GM18519 (cell line): ENCODE data around the gene SCARB1.

Source experiments
- ATAC-seq: cut with Tn5 transposase; IDR thresholded peaks from one replicate; pipeline ENCODE4 v1.9.1; 2021; ENCODE audit warnings: mild to moderate bottlenecking, moderate library complexity; ENCODE audit not compliant: unreplicated experiment, low FRiP score

Gene SCARB1

GRCh38 chr12:124866195-124866882, 2.7 kb upstream of the SCARB1 start:
- no peak for ATAC-seq

GRCh38 chr12:124865728-124866127, 2.1 kb upstream of the SCARB1 start:
- no peak for ATAC-seq

- no peak for ATAC-seq
Measured at GRCh38 chr12:124864326-124864752, 675 bp upstream of the SCARB1 start.

DNA sequence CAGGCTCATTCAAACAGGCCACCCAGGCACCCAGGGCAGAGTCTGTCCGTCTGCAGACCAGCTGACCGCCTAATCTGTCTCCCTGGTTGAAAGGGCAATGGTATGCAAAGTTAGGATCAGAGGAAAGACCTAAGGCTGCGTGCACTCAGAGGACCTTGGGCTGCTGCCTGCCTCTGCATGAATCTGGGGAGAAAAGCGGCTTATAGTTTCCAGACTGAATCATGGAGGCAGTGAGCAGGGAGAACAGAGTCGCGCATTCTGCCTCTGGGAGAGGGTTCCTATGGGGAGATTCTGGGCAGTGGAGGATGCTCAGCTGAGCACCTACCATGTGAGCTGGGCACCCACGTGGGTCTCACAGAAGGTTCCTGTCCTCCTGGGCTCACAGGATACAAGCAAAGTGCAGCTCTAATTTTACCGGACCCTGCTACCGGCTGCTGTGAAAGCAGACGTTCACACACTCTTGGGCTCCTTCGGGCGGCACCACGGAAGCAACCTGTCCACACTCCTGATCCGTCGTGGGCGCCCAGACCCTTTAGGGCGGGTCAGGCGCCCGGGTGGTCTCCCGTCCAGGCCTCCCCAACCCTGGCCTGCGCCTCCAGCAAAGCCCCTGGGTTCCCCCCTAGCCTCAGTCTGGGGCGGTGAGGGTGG, 772 bp downstream of the SCARB1 start:
- peak; percentile 1 for ATAC-seq

DNA sequence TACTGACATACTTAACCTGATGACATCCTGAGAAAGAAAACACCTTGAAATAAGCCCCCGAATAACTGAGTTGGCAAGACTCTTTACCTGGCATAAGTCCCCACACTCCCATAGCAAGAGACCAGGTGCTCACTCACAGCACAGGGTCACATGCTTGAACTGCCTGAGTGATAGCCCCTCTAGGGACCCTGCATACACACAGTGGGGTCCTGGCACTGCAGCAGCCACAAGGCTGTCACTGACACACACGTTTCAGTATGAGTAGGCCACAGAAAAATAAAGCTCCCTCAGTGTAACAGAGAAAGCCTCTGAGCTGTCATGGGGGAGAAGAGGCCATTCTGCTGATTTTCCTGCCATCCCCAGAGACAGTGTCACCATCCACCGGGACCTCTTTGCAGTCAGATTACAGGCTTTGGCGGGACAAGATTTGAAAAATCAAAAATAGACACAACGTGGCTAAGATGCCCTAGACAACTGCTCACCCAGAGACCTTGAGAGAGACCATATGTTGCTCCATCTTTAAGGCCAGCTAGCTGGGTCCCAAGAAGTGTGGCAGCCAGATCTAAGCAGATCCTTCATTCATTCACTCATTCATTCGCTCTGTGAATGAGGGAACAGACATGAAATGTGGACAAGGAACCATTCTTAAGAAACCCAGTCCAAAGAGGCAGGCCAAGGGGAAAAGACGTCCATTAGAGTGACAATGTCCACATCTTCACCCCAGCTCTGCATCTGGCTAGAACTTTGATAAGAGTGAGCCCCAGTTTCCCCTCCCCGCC, 1.6 kb downstream of the SCARB1 start:
- ATAC-seq, result no peak

- ATAC-seq, result no peak
Measured at GRCh38 chr12:124861492-124861891, 2.2 kb downstream of the SCARB1 start.

- no peak for ATAC-seq
Measured at GRCh38 chr12:124857921-124858461, 5.7 kb downstream of the SCARB1 start.

- ATAC-seq, result no peak
Measured at GRCh38 chr12:124856842-124857178, 6.9 kb downstream of the SCARB1 start.

DNA sequence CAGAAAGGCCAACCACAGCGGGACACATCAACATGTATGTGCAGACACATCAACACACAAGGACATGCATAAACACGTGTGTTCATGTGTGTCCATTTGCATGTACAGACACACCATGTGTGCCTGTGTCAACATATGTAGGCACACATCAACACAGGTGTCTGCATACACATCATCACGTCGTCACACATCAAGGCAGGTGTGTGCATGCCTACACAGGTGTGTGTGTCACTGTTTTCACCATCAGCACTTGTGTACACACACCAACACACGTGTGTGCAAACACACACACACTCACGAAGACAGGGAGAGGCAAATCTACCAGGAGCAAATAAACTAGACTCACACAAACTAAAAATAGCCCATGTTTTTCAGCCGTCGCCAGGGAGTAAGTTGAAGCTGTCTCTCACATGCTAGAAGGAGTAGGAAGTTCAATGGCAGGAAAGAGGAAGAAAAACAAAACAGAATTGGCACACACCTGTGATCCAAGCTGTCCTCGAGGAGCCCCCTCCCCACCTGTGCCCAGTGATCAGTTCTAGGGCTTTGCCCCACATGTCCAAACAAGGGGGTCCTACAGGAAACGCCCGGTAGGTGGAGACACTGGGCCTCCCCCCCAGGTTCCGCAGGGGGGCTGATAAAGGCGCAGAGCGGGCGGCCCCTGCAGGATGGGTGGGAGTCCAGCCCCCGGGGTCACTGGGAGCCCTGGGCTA, 7.4 kb downstream of the SCARB1 start:
- no peak for ATAC-seq

GRCh38 chr12:124855275-124855957, 8.2 kb downstream of the SCARB1 start:
- ATAC-seq, result no peak

- no peak for ATAC-seq
Measured at GRCh38 chr12:124854637-124855184, 9.0 kb downstream of the SCARB1 start.

DNA sequence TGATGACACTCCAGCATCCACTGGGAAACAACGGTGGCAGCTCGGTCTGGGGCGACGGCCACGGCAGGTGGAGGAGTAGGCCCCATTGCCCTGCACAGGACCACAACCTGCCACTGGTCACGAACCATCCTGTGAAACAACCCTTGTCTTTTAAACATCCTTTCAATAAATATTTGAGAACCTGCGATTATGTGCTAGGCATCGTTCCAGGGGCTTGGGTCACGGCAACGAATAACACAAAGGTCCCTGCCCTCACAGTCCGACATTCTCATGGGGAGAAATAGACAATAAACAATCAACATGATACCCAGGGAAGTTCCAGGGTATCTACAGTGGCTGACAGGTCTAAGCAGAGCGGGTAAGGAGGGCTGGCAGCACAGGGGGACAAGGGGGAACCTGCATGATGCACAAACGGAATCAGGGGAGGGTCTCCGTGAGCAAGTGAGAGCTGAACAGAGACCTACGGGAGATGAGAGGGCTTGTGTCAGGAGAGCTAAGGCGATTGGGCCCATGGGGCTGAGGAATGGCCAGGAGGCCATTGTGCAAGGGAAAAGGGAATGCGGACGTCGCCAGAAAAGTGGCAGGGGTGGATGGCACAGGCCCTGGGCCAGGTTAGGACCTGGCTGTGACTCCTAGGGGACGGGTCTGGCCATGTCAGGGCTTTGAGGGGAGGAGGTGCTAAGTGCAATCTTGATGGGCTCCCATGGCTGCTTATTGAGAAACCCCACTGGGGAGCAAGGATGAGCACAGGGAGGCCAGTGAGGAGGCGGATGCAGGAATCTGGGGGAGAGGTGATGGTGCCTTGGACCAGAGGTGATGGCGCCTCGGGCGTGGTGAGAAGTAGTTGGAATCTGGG, 9.7 kb downstream of the SCARB1 start:
- ATAC-seq, result no peak

DNA sequence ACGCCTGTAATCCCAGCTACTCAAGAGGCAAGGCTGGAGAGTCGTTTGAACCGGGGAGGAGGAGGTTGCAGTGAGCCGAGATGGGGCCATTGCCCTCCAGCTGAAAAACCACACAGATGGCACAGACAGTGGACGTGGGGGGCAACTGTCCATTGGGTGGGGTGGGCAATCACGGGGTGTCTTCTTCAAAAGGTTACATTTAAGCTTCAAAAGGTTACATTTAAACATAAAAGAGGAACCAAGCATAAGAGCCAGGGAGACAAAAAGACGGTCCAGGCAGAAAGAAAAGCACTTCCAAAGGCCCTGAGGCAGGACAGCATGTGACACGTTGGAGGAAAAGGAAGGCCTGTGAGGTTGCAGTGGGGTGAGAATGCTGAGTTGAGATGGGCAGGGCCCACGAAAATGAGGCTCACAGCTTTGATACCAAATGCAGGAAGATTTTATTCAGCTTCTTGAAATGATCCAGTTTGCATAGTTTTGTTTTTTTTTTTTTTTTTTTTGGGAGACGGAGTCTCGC, 10.7 kb downstream of the SCARB1 start:
- no peak for ATAC-seq

DNA sequence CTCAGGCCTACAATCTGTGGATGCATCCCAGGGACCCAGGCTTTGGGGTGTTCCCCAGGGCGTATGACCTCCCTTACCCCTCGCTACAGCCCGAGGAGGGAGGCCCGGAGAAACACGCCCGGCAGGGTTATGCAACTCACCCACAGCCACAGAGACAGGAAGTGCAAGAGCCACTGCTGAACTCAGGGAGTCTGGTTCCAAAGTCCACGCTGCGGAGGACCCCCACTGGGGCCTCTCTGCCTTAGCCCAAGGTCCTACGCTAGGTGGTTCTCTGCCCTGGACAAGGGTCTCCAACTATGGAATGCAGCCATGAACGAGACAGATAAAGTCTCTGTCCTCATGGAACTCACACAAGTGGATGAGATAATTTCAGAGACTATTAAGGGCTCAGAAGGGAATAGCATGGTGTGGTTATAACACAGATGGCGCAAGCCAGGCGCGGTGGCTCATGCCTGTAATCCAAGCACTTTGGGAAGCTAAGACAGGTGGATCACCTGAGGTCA, 11.3 kb downstream of the SCARB1 start:
- ATAC-seq, result no peak

DNA sequence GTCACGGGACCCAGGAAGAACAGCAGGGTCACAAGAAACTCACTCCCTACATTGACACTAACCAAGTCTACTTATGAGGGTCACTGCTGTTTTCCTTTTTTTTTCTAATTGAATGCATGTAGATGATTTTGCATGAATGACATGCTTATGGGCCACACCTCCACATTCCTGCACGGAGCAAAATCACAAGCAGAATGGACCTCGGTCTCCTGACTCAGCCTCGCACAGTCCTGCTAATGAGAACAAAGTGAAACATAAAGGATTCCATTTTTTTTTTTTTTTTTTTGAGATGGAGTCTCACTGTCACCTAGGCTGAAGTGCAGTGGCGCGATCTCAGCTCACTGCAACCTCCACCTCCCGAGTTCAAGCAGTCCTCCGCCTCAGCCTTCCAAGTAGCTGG, 12.3 kb downstream of the SCARB1 start:
- ATAC-seq, result no peak

DNA sequence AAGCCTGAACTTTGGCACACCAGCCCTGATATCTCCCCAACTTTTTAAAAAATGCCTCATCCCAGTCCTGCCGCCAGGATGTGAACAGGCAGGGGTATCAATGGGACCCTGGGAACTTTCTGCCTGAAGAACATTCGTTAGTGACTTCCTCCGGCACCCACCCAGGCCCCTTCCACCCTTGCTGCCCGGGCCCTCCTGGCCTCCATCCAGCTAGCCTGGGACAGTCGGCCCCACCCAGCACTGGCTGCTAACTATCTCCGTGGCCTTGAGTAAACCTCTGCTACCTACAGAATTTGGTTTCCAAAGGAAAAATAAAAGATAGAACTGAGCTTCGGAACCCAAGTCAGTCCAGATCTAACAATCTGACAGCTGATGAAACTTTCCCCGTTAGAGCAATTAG, 14.3 kb downstream of the SCARB1 start:
- no peak for ATAC-seq

GRCh38 chr12:124848621-124849380, 14.9 kb downstream of the SCARB1 start:
- ATAC-seq, result no peak
